Keratinocyte (primary cell): ENCODE measurements around the gene NR6A1.

Experiments
- CTCF ChIP-seq, 3 experiments: IDR thresholded peaks in 1 of 3; conservative IDR thresholded peaks in 1 of 3; optimal IDR thresholded peaks in 1 of 3; 2 replicates in 2 of 3; 3 replicates in 1 of 3; pipeline versions ENCODE3 to v1.5.1; 2011; ENCODE audit warnings: low read length in 3 of 3, mild to moderate bottlenecking in 3 of 3, moderate library complexity in 2 of 3, control low read depth in 1 of 3, inconsistent platforms in 1 of 3; ENCODE audit not compliant: insufficient read depth in 2 of 3; ENCODE audit errors: extremely low read depth in 1 of 3
- EZH2 ChIP-seq: IDR thresholded peaks from one replicate; pipeline ENCODE4 v1.6.1; 2012; ENCODE audit warnings: inconsistent platforms, mild to moderate bottlenecking, low read length, moderate library complexity

- TF ChIP-seq CTCF (optimal IDR thresholded peaks at IDR 0.05 in 1 of 3, IDR thresholded peaks at IDR 0.05 in 1 of 3, conservative IDR thresholded peaks at IDR 0.05 in 1 of 3; ENCODE audit: extremely low read depth in 1 of 3, insufficient read depth in 2 of 3, low read length in 3 of 3) (no peak), EZH2 (no peak)
Measured at GRCh38 chr9:124761710-124762109, 9.4 kb downstream of the NR6A1 start.
